HTERT RPE-1 (cell line): ENCODE results near the gene CPNE1.

Experiments
- in situ Hi-C: fragments of 300-500 bp; cut with MboI; formaldehyde crosslinking; loops from 4 replicates; pipeline ENCODE4 v1.14.3; 2020; ENCODE audit warnings: low sequenced_read_pairs

CPNE1 gene

GRCh38 chr20:35621560-35621946, 43.1 kb downstream of the CPNE1 start:
- in situ Hi-C loops, result no loop called here

- in situ Hi-C loops, result no loop called here
Observed at GRCh38 chr20:35620818-35621559, 43.7 kb downstream of the CPNE1 start.

- in situ Hi-C loops, result no loop called here
Observed at GRCh38 chr20:35619196-35620095, 45.3 kb downstream of the CPNE1 start.

GRCh38 chr20:35618263-35619131, 46.2 kb downstream of the CPNE1 start:
- in situ Hi-C loops, result no loop called here

GRCh38 chr20:35617397-35618262, 47.1 kb downstream of the CPNE1 start:
- in situ Hi-C loops, result no loop called here

- in situ Hi-C loops, result no loop called here
Observed at GRCh38 chr20:35616465-35617396, 48.0 kb downstream of the CPNE1 start.

GRCh38 chr20:35615667-35616464, 48.8 kb downstream of the CPNE1 start, which contains the start of gene SPAG4:
TSS of gene SPAG4 (plus strand) at chr20:35615829. CDS start at chr20:35616004, 175 bp downstream.
- in situ Hi-C loops, result no loop called here

GRCh38 chr20:35611482-35611881, 53.2 kb downstream of the CPNE1 start:
- in situ Hi-C loops, result no loop called here

GRCh38 chr20:35610833-35611427, 53.8 kb downstream of the CPNE1 start:
- in situ Hi-C loops, result no loop called here

GRCh38 chr20:35607003-35607735, 57.5 kb downstream of the CPNE1 start:
- in situ Hi-C loops, result no loop called here

- in situ Hi-C loops, result no loop called here
Observed at GRCh38 chr20:35606127-35606526, 58.6 kb downstream of the CPNE1 start.

- in situ Hi-C loops, result no loop called here
Observed at GRCh38 chr20:35604449-35604747, 60.3 kb downstream of the CPNE1 start.

GRCh38 chr20:35603695-35604448, 60.8 kb downstream of the CPNE1 start:
- in situ Hi-C loops, result no loop called here

GRCh38 chr20:35602851-35603495, 61.7 kb downstream of the CPNE1 start:
- in situ Hi-C loops, result no loop called here

- in situ Hi-C loops, result no loop called here
Observed at GRCh38 chr20:35601990-35602389, 62.7 kb downstream of the CPNE1 start.
